PC-3 (cell line): ENCODE measurements around the gene POMT2.

Experiments
- EZH2 ChIP-seq: fragments of 300-600 bp; sonication (generic); IDR thresholded peaks from one replicate; pipeline ENCODE4 v1.6.1; 2017; ENCODE audit warnings: antibody characterized with exemption, mild to moderate bottlenecking, low read length; ENCODE audit not compliant: unreplicated experiment
- EZH2phosphoT487 ChIP-seq: fragments of 300-600 bp; sonication (generic); IDR thresholded peaks from 2 replicates; pipeline ENCODE4 v1.6.1; 2018; ENCODE audit warnings: mild to moderate bottlenecking, antibody characterized with exemption, low read length, borderline replicate concordance
- TF ChIP-seq, protein P1 (sequence below): fragments of 300-600 bp; sonication (generic); conservative IDR thresholded peaks from 2 replicates; pipeline ENCODE4 v1.5.1; 2017; ENCODE audit warnings: antibody characterized with exemption, low read depth, mild to moderate bottlenecking, low read length

DNA sequence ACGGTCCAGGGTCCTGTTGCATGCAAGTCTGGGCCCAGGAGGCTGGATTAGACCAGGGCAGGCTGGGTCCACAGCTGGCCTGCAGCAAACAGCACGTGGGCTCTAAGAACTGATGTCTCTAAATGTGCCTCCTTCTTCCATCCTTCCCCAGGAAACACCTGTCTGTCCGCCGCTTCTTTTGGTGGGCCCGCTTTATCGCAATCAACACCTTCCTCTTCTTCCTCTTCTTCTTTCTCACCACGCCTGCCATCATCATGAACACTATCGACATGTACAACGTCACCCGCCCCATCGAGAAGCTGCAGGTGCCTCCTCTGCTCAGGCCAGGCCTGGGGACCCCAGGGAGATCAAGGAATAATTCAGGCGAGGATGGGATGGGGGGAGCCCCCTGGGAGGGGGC lies 77.9 kb downstream of the POMT2 start:
- TF ChIP-seq, protein P1, sequence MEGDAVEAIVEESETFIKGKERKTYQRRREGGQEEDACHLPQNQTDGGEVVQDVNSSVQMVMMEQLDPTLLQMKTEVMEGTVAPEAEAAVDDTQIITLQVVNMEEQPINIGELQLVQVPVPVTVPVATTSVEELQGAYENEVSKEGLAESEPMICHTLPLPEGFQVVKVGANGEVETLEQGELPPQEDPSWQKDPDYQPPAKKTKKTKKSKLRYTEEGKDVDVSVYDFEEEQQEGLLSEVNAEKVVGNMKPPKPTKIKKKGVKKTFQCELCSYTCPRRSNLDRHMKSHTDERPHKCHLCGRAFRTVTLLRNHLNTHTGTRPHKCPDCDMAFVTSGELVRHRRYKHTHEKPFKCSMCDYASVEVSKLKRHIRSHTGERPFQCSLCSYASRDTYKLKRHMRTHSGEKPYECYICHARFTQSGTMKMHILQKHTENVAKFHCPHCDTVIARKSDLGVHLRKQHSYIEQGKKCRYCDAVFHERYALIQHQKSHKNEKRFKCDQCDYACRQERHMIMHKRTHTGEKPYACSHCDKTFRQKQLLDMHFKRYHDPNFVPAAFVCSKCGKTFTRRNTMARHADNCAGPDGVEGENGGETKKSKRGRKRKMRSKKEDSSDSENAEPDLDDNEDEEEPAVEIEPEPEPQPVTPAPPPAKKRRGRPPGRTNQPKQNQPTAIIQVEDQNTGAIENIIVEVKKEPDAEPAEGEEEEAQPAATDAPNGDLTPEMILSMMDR, result no peak
- TF ChIP-seq EZH2 (no peak), EZH2phosphoT487 (no peak)
